Activated B cell treated with CpG ODN at 0.5 μM for 24 hours (primary cell): ENCODE measurements around the gene ST6GALNAC1. TPM values are rescaled to one million over a fixed set of nuclear protein-coding genes. Genes with fewer than 3 reads are reported as not detected.

ENCODE experiments used
- ATAC-seq: fragments of 200-7000 bp; cut with Tn5 transposase; one replicate; pipeline ENCODE4 v1.10.0; 2021; ENCODE audit warnings: low read depth, mild to moderate bottlenecking, moderate library complexity
- CTCF ChIA-PET: fragments of 350-600 bp; sonication (Branson Sonifier 250); formaldehyde crosslinking; loops from one replicate; lab custom pipeline; 2021; ENCODE audit warnings: antibody characterized with exemption; lab: Charles Lee
- POLR2A ChIA-PET: fragments of 350-600 bp; sonication (Branson Sonifier 250); formaldehyde crosslinking; loops from one replicate; lab custom pipeline; 2021; ENCODE audit warnings: antibody characterized with exemption; lab: Charles Lee
- DNase-seq: peaks from one replicate; pipeline ENCODE4 v3.0.0; 2022
- H3K27ac Mint-ChIP-seq: one replicate; pipeline ENCODE4 v1.8.0; 2020; ENCODE audit warnings: mixed read lengths
- H3K27me3 Mint-ChIP-seq: one replicate; pipeline ENCODE4 v1.8.0; 2021; ENCODE audit warnings: mixed read lengths
- H3K36me3 Mint-ChIP-seq: one replicate; pipeline ENCODE4 v1.8.0; 2021; ENCODE audit warnings: low read depth, mixed read lengths
- H3K4me1 Mint-ChIP-seq: one replicate; pipeline ENCODE4 v1.8.0; 2021; ENCODE audit warnings: mixed read lengths
- H3K4me3 Mint-ChIP-seq: one replicate; pipeline ENCODE4 v1.8.0; 2020; ENCODE audit warnings: mild to moderate bottlenecking, mixed read lengths
- H3K9me3 Mint-ChIP-seq: one replicate; pipeline ENCODE4 v1.8.0; 2020; ENCODE audit warnings: mixed read lengths
- intact Hi-C: fragments of 100-400 bp; cut with micrococcal nuclease; formaldehyde crosslinking; loops from one replicate; pipeline ENCODE4 v1.15.1; 2024
- total RNA-seq: library from RNA; stranded (reverse); gene quantifications from 2 replicates; pipeline ENCODE4 v1.2.3, GENCODE V29; 2022
- TF ChIP-seq, protein P1 (sequence below): fragments of 200-600 bp; IDR thresholded peaks from one replicate; pipeline ENCODE4 v1.8.0; 2022; ENCODE audit warnings: antibody characterized with exemption, mild to moderate bottlenecking

Gene ST6GALNAC1
- total RNA-seq, 1 donor from 2014 or later: not detected

DNA sequence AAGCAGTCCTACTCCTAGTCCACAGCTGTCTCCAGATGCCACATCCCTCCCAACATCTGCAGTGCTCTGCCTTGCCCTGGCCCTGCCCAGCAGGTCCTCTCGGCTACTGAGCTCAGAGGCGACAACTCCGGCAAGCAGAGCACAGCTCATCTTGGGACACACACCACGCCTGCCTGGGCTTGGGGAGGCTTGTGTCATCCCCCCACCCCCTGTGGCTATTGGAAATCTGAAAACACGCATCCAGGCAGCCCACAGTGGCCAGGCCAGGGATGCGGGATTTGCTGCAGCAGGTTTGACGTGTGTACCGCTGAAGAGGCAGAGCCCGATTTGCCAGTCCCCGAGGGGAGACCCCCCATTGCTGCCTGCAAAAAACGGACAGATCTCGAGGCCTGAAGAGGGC lies 41.8 kb upstream of the ST6GALNAC1 start:
- peaks cover 2% of the 10 kb centered on the region for H3K36me3 Mint-ChIP-seq
- no peak overlapping the region for H3K27ac Mint-ChIP-seq
- no peaks in the 10 kb centered on the region for H3K27me3 Mint-ChIP-seq
- intact Hi-C loops: no loop called here
- ChIA-PET POLR2A (no interaction called here), CTCF (no interaction called here)
- TF ChIP-seq, protein P1, sequence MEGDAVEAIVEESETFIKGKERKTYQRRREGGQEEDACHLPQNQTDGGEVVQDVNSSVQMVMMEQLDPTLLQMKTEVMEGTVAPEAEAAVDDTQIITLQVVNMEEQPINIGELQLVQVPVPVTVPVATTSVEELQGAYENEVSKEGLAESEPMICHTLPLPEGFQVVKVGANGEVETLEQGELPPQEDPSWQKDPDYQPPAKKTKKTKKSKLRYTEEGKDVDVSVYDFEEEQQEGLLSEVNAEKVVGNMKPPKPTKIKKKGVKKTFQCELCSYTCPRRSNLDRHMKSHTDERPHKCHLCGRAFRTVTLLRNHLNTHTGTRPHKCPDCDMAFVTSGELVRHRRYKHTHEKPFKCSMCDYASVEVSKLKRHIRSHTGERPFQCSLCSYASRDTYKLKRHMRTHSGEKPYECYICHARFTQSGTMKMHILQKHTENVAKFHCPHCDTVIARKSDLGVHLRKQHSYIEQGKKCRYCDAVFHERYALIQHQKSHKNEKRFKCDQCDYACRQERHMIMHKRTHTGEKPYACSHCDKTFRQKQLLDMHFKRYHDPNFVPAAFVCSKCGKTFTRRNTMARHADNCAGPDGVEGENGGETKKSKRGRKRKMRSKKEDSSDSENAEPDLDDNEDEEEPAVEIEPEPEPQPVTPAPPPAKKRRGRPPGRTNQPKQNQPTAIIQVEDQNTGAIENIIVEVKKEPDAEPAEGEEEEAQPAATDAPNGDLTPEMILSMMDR: no peak
- no peak overlapping the region for H3K4me3 Mint-ChIP-seq
- H3K9me3 Mint-ChIP-seq: no peaks in the 10 kb centered on the region
- H3K4me1 Mint-ChIP-seq: no peaks in the 10 kb centered on the region
- no peak for DNase-seq
- ATAC-seq: no peak

- DNase-seq (no peak), ATAC-seq (no peak)
- Mint-ChIP-seq H3K27me3 (no peaks in the 10 kb centered on the region), H3K4me3 (no peak overlapping the region), H3K27ac (no peak overlapping the region), H3K9me3 (no peaks in the 10 kb centered on the region), H3K36me3 (peaks cover 2% of the 10 kb centered on the region), H3K4me1 (no peaks in the 10 kb centered on the region)
- CTCF ChIA-PET: no interaction called here
- POLR2A ChIA-PET: no interaction called here
- TF ChIP-seq, protein P1: no peak
- intact Hi-C loops: no loop called here
Observed at GRCh38 chr17:76684756-76685155, 41.2 kb upstream of the ST6GALNAC1 start.

DNA sequence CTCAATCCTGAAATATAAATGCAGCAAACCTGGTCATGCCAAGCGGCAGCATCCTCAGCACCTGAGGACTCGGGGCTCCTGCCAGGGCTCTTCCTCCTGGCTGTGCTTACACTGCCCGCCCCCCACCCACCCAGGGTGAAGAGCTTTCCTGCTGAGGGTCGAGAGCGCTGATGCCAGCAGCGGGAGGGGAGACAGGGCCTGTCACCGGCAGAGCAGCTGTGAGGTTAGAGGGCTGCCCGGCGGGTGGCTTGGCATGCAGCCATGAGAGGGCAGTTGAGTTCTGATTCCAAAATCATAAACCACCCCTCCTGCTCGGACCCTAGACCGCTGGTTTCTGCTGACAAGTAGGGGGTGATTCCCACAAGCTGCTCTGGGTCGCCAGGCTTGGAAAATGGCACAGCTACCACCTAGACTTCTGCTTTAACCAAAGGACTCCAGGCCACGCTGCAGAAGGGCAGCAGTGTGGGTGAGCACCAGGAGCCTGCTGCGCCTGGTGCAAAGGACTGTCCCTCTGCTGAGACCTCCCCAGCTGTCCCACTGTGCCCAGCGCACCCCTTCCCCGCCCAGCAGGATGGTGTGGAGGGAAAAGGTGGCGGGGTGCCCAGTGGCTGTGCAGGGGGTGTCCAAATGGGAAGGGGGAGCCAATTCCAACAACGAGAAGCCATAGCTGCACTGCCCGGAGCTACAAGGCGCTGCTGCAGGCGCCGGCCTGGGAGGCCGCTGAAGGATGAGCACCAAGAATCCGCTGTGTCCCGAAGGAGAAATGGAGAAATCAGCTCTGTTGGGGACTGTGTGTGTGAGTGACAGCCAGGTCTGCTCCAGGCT lies 40.6 kb upstream of the ST6GALNAC1 start:
- no peak overlapping the region for H3K4me3 Mint-ChIP-seq
- H3K27me3 Mint-ChIP-seq: no peaks in the 10 kb centered on the region
- POLR2A ChIA-PET: no interaction called here
- H3K27ac Mint-ChIP-seq: no peak overlapping the region
- H3K36me3 Mint-ChIP-seq: peaks cover 2% of the 10 kb centered on the region
- ATAC-seq: no peak
- no peaks in the 10 kb centered on the region for H3K9me3 Mint-ChIP-seq
- TF ChIP-seq, protein P1: no peak
- H3K4me1 Mint-ChIP-seq: no peaks in the 10 kb centered on the region
- no peak for DNase-seq
- CTCF ChIA-PET: no interaction called here
- intact Hi-C loops: no loop called here

DNA sequence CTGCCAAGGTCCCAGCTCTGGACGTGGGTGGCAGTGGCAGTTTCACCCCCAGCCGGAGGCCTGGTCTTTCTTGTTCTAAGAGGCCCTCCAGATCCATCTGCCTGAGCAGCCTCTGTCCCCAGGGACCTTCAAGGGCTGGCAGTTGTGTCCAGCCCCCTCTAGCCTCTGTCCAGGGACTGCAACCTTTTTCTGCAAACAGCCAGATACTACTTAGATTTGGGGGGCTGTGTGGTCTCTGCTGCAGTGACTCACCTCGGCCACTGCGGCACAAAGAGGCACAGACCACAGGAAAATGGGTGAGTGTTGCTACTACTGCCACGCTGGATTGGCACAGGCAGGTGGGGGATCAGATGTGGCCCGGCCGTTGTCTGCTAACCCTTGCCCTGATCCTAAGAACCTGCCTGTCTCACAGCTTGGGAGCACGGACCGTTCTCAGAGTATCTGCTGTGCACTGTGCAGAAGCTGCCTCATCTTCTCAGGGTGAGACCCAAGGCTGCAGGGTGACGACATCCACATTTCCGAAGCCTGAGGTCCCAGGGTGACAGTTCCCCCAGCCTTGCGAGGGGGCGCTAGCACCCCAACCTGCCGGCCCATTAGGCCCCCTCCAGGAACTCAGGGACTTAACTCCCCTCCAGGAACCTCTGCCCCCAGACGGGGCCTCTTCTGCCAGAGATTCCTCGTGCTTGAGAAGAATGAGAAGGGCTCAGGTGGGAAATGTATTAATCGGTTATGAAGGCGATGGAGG lies 39.6 kb upstream of the ST6GALNAC1 start:
- POLR2A ChIA-PET: no interaction called here
- Mint-ChIP-seq H3K27me3 (no peaks in the 10 kb centered on the region), H3K36me3 (peaks cover 2% of the 10 kb centered on the region), H3K9me3 (no peaks in the 10 kb centered on the region), H3K4me1 (no peaks in the 10 kb centered on the region), H3K27ac (no peak overlapping the region), H3K4me3 (no peak overlapping the region)
- TF ChIP-seq, protein P1: no peak
- intact Hi-C loops: no loop called here
- no peak for DNase-seq
- no peak for ATAC-seq
- CTCF ChIA-PET: no interaction called here

- Mint-ChIP-seq H3K9me3 (no peaks in the 10 kb centered on the region), H3K4me1 (no peaks in the 10 kb centered on the region), H3K27me3 (no peaks in the 10 kb centered on the region), H3K27ac (no peak overlapping the region), H3K36me3 (peaks cover 2% of the 10 kb centered on the region), H3K4me3 (no peak overlapping the region)
- ATAC-seq (no peak), DNase-seq (no peak)
- POLR2A ChIA-PET: interaction anchor here (0.5 to 1.3 kb wide), 2 partner anchors 11 to 734 kb away, joined by 4 to 6 read pairs; no protein-coding TSS in a partner anchor
- intact Hi-C loops: no loop called here
- CTCF ChIA-PET: interaction anchor here (0.6 to 2.1 kb wide), 8 partner anchors 11 to 1391 kb away, joined by 3 to 8 read pairs (median 4); no protein-coding TSS in a partner anchor
- TF ChIP-seq, protein P1: no peak
Observed at GRCh38 chr17:76682296-76682695, 38.7 kb upstream of the ST6GALNAC1 start.
